ENCODE measurements around the gene EPOP.

- TF ChIP-seq CTCF (IDR thresholded peaks at IDR 0.05; ENCODE audit: low read depth, low read length) = no peak
- no peak for TF ChIP-seq EZH2phosphoT487 (IDR thresholded peaks at IDR 0.05; ENCODE audit: low read depth)
Observed at GRCh38 chr17:38681096-38681495, 6.3 kb upstream of the EPOP start.

All from OCI-LY3 (cell line).